H1 (cell line): ENCODE results near the gene GALNTL6. TPM values are rescaled to one million over a fixed set of nuclear protein-coding genes. Genes with fewer than 3 reads are reported as not detected.

Source experiments
- CTCF ChIA-PET: fragments of 300-600 bp; sonication (Branson Sonifier 250); formaldehyde crosslinking; loops from one replicate; lab custom pipeline; 2021; ENCODE audit not compliant: partially characterized antibody; lab: Charles Lee
- POLR2A ChIA-PET: fragments of 300-600 bp; sonication (Branson Sonifier 250); formaldehyde crosslinking; loops from one replicate; lab custom pipeline; 2021; ENCODE audit warnings: inconsistent platforms; ENCODE audit not compliant: partially characterized antibody; lab: Charles Lee
- DNase-seq, 2 experiments: peaks; one replicate each; pipeline versions ENCODE4 v3.0.0 to v3.0.0-alpha.2; 2010 to 2022; ENCODE audit warnings: low spot score in 2 of 2, low read depth in 1 of 2, mixed read lengths in 1 of 2
- FAIRE-seq: peaks from 2 replicates; lab custom pipeline; 2011; peaks lifted over from hg19 to GRCh38; lab: Jason Lieb, UNC
- H2AFZ ChIP-seq: 2 replicates; pipeline ENCODE4 v1.8.1; 2012; ENCODE audit warnings: low read length, inconsistent platforms
- H2AK5ac ChIP-seq: 2 replicates; pipeline ENCODE4 v1.6.1; 2013; ENCODE audit warnings: low read depth, low read length
- H2BK120ac ChIP-seq: replicated peaks from 2 replicates; pipeline ENCODE3; 2013; ENCODE audit warnings: low read depth, low read length, inconsistent platforms
- H2BK12ac ChIP-seq: 2 replicates; pipeline ENCODE4 v1.6.1; 2013; ENCODE audit warnings: low read depth, low read length
- H2BK15ac ChIP-seq: 2 replicates; pipeline ENCODE4 v1.6.1; 2013; ENCODE audit warnings: low read length
- H2BK20ac ChIP-seq: 2 replicates; pipeline ENCODE4 v1.6.1; 2013; ENCODE audit warnings: low read length
- H2BK5ac ChIP-seq: 2 replicates; pipeline ENCODE4 v1.6.1; 2013; ENCODE audit warnings: low read depth, low read length
- H3K14ac ChIP-seq: 2 replicates; pipeline ENCODE4 v1.6.1; 2013; ENCODE audit warnings: inconsistent platforms; ENCODE audit not compliant: insufficient read length
- H3K18ac ChIP-seq: 2 replicates; pipeline ENCODE4 v1.6.1; 2013; ENCODE audit warnings: low read length; ENCODE audit errors: extremely low read depth
- H3K23ac ChIP-seq: 2 replicates; pipeline ENCODE4 v1.6.1; 2013; ENCODE audit warnings: inconsistent platforms; ENCODE audit not compliant: insufficient read length
- H3K23me2 ChIP-seq: 2 replicates; pipeline ENCODE4 v1.6.1; 2013; ENCODE audit warnings: low read depth, low read length
- H3K27ac ChIP-seq: 2 replicates; pipeline ENCODE4 v1.6.1; 2011; ENCODE audit warnings: low read depth, low read length, inconsistent platforms
- H3K27me3 ChIP-seq, 4 experiments: replicated peaks in 1 of 4; 1 replicate in 1 of 4; 2 replicates in 3 of 4; pipeline versions ENCODE4 v1.6.1 to v1.8.1; 2011 to 2013; ENCODE audit warnings: low read length in 3 of 4, mild to moderate bottlenecking in 3 of 4, inconsistent platforms in 2 of 4, mixed read lengths in 2 of 4, moderate library complexity in 1 of 4; ENCODE audit not compliant: control insufficient read depth in 3 of 4, insufficient read depth in 3 of 4; ENCODE audit errors: extremely low read depth in 1 of 4
- H3K36me3 ChIP-seq, 4 experiments: 2 replicates each; pipeline versions ENCODE4 v1.6.1 to v1.8.1; 2011 to 2013; ENCODE audit warnings: mild to moderate bottlenecking in 4 of 4, low read length in 3 of 4, moderate library complexity in 2 of 4, control low read depth in 1 of 4, inconsistent platforms in 1 of 4; ENCODE audit not compliant: insufficient read depth in 4 of 4, control insufficient read depth in 2 of 4
- H3K4ac ChIP-seq: replicated peaks from 2 replicates; pipeline ENCODE3; 2013; ENCODE audit warnings: low read length, low read depth, mixed read lengths, inconsistent platforms; ENCODE audit not compliant: insufficient read length
- H3K4me1 ChIP-seq, 4 experiments: replicated peaks in 1 of 4; 1 replicate in 1 of 4; 2 replicates in 3 of 4; pipeline versions ENCODE4 v1.6.1 to v1.8.1; 2011 to 2013; ENCODE audit warnings: low read length in 3 of 4, inconsistent platforms in 2 of 4, mixed read lengths in 1 of 4; ENCODE audit not compliant: insufficient read depth in 4 of 4, control insufficient read depth in 3 of 4
- H3K4me2 ChIP-seq, 2 experiments: 2 replicates each; pipeline versions ENCODE4 v1.6.1 to v1.8.1; 2011 to 2013; ENCODE audit warnings: low read depth in 2 of 2, low read length in 2 of 2, control low read depth in 1 of 2, inconsistent platforms in 1 of 2, mild to moderate bottlenecking in 1 of 2; ENCODE audit not compliant: insufficient read depth in 1 of 2
- H3K4me3 ChIP-seq, 4 experiments: fragments of 200-600, 300-600 bp in 1 of 4; sonication (generic), shearing (Covaris generic), sonication (Bioruptor Twin) in 1 of 4; 2 replicates each; pipeline versions ENCODE4 v1.5.1 to v1.8.1; 2011 to 2016; ENCODE audit warnings: low read length in 4 of 4, low read depth in 3 of 4, control low read depth in 2 of 4, inconsistent platforms in 2 of 4, mild to moderate bottlenecking in 2 of 4, mixed read lengths in 1 of 4, moderate library complexity in 1 of 4; ENCODE audit not compliant: insufficient read depth in 2 of 4; ENCODE audit errors: extremely low read depth in 1 of 4
- H3K56ac ChIP-seq: replicated peaks from 2 replicates; pipeline ENCODE3; 2013; ENCODE audit warnings: low read depth, mild to moderate bottlenecking, mixed read lengths, low read length, inconsistent platforms; ENCODE audit not compliant: insufficient read length
- H3K79me1 ChIP-seq: 2 replicates; pipeline ENCODE4 v1.6.1; 2013; ENCODE audit warnings: low read depth, low read length, control low read depth
- H3K79me2 ChIP-seq, 2 experiments: 2 replicates each; pipeline versions ENCODE4 v1.6.1 to v1.8.1; 2012 to 2013; ENCODE audit warnings: low read length in 2 of 2, mild to moderate bottlenecking in 2 of 2, inconsistent platforms in 1 of 2; ENCODE audit not compliant: insufficient read depth in 2 of 2, control insufficient read depth in 1 of 2
- H3K9ac ChIP-seq, 4 experiments: replicated peaks in 1 of 4; 1 replicate in 1 of 4; 2 replicates in 3 of 4; pipeline versions ENCODE4 v1.6.1 to v1.8.1; 2011 to 2013; ENCODE audit warnings: low read depth in 3 of 4, low read length in 3 of 4, control low read depth in 2 of 4, mild to moderate bottlenecking in 2 of 4, moderate library complexity in 2 of 4, inconsistent platforms in 1 of 4; ENCODE audit errors: extremely low read depth in 1 of 4
- H3K9me3 ChIP-seq, 2 experiments: 2 replicates each; pipeline versions ENCODE4 v1.6.1 to v1.8.1; 2012 to 2013; ENCODE audit warnings: mild to moderate bottlenecking in 2 of 2, moderate library complexity in 2 of 2, control low read depth in 1 of 2, inconsistent platforms in 1 of 2, low read depth in 1 of 2, low read length in 1 of 2, mixed read lengths in 1 of 2; ENCODE audit not compliant: insufficient read depth in 2 of 2
- H4K20me1 ChIP-seq, 2 experiments: replicated peaks in 1 of 2; 2 replicates each; pipeline versions ENCODE3 to v1.8.1; 2011 to 2013; ENCODE audit warnings: inconsistent platforms in 2 of 2, low read length in 2 of 2, mild to moderate bottlenecking in 1 of 2; ENCODE audit not compliant: insufficient read depth in 2 of 2, control insufficient read depth in 1 of 2
- H4K5ac ChIP-seq: 2 replicates; pipeline ENCODE4 v1.6.1; 2013; ENCODE audit warnings: low read length, low read depth, mixed read lengths, inconsistent platforms; ENCODE audit not compliant: insufficient read length
- H4K8ac ChIP-seq: 2 replicates; pipeline ENCODE4 v1.8.0; 2013; ENCODE audit warnings: mild to moderate bottlenecking, moderate library complexity, low read length, inconsistent platforms; ENCODE audit not compliant: insufficient read depth; ENCODE audit errors: extremely low read depth
- H4K91ac ChIP-seq: replicated peaks from 2 replicates; pipeline ENCODE3; 2013; ENCODE audit warnings: low read length, mixed read lengths, inconsistent platforms; ENCODE audit not compliant: insufficient read length
- ATF3 ChIP-seq: IDR thresholded peaks from 2 replicates; pipeline ENCODE4 v1.6.1; 2011; ENCODE audit warnings: low read depth, mild to moderate bottlenecking, low read length; ENCODE audit not compliant: insufficient read depth
- CBX8 ChIP-seq: fragments of 300-800, 300-1000 bp; sonication (generic); IDR thresholded peaks from 2 replicates; pipeline ENCODE4 v1.7.1; 2016; ENCODE audit warnings: low read depth, low read length, borderline replicate concordance
- CREB1 ChIP-seq: IDR thresholded peaks from 2 replicates; pipeline ENCODE4 v1.6.1; 2012; ENCODE audit warnings: inconsistent platforms
- EGR1 ChIP-seq: IDR thresholded peaks from 2 replicates; pipeline ENCODE4 v1.6.1; 2011; ENCODE audit warnings: low read depth, low read length, borderline replicate concordance
- FOSL1 ChIP-seq: IDR thresholded peaks from 2 replicates; pipeline ENCODE4 v1.6.1; 2011; ENCODE audit warnings: mild to moderate bottlenecking, low read depth, low read length, moderate library complexity; ENCODE audit not compliant: insufficient read depth
- GTF2F1 ChIP-seq: IDR thresholded peaks from 2 replicates; pipeline ENCODE4 v1.6.1; 2012; ENCODE audit warnings: low read depth, low read length, improper control_type of control experiment, borderline replicate concordance
- KDM4A ChIP-seq: IDR thresholded peaks from one replicate; pipeline ENCODE4 v1.7.1; 2012; ENCODE audit warnings: low read depth, mild to moderate bottlenecking, moderate library complexity, low read length, inconsistent platforms; ENCODE audit not compliant: severe bottlenecking
- MAFK ChIP-seq: IDR thresholded peaks from 2 replicates; pipeline ENCODE4 v1.6.1; 2012; ENCODE audit warnings: low read depth, mild to moderate bottlenecking, improper control_type of control experiment, low read length
- RAD21 ChIP-seq, 2 experiments: IDR thresholded peaks in 1 of 2; conservative IDR thresholded peaks in 1 of 2; 2 replicates each; pipeline ENCODE4 v1.6.1; 2011; ENCODE audit warnings: low read depth in 2 of 2, low read length in 2 of 2, improper control_type of control experiment in 1 of 2, inconsistent platforms in 1 of 2, mild to moderate bottlenecking in 1 of 2, moderate library complexity in 1 of 2
- SIX5 ChIP-seq: IDR thresholded peaks from 2 replicates; pipeline ENCODE4 v1.6.1; 2011; ENCODE audit warnings: mild to moderate bottlenecking, low read depth, low read length
- SP4 ChIP-seq: IDR thresholded peaks from 2 replicates; pipeline ENCODE4 v1.6.1; 2012; ENCODE audit warnings: low read length, inconsistent platforms
- SRF ChIP-seq: IDR thresholded peaks from 2 replicates; pipeline ENCODE4 v1.6.1; 2011; ENCODE audit warnings: mild to moderate bottlenecking, low read depth, low read length, moderate library complexity
- TAF1 ChIP-seq: IDR thresholded peaks from 2 replicates; pipeline ENCODE4 v1.6.1; 2011; ENCODE audit warnings: mild to moderate bottlenecking, low read depth, low read length
- TEAD4 ChIP-seq: IDR thresholded peaks from 2 replicates; pipeline ENCODE4 v1.6.1; 2012; ENCODE audit warnings: low read depth, low read length, inconsistent platforms, mixed read lengths
- WGBS, 2 experiments: shearing (Covaris generic) in 1 of 2; methylation state at CpG; one replicate each; pipeline versions ENCODE4 v1.1.6 to v1.1.7; 2013 to 2015; ENCODE audit warnings: low lambda C conversion rate in 2 of 2, mixed read lengths in 2 of 2, inconsistent platforms in 1 of 2, low coverage in 1 of 2, missing lambda C conversion rate in 1 of 2; ENCODE audit not compliant: insufficient replicate concordance in 2 of 2, insufficient coverage in 1 of 2, insufficient read length in 1 of 2; ENCODE audit errors: extremely low coverage in 1 of 2, missing lambda C conversion rate in 1 of 2; 5-methylcytosine and 5-hydroxymethylcytosine counted together
- polyA plus RNA-seq, 7 experiments: library from polyadenylated mRNA; depleted of rRNA in 3 of 7; stranded (reverse) in 5 of 7; unstranded in 2 of 7; fragments of >200 nt in 5 of 7; fragments of 200-250 nt in 2 of 7; gene quantifications; 1 replicate in 5 of 7; 2 replicates in 1 of 7; 4 replicates in 1 of 7; pipeline versions ENCODE4 v1.2.1 to v1.2.3, GENCODE V29; 2011 to 2013; ENCODE audit warnings: missing spikeins in 2 of 7, mixed read lengths in 2 of 7
- total RNA-seq: library from RNA; stranded (reverse); fragmentation: NEBNext Ultra II Directional; extraction: Animal tissue kit (Norgen Biotek cat#: 25700); gene quantifications from 2 replicates; pipeline ENCODE4 v1.2.1, GENCODE V29; 2021

GALNTL6 gene
- total and polyA plus RNA-seq, 2 of the 8 experiments (the other 6 are each of a cell fraction or from before 2014, with no cell fraction given): 0.03 to 0.32 TPM

DNA sequence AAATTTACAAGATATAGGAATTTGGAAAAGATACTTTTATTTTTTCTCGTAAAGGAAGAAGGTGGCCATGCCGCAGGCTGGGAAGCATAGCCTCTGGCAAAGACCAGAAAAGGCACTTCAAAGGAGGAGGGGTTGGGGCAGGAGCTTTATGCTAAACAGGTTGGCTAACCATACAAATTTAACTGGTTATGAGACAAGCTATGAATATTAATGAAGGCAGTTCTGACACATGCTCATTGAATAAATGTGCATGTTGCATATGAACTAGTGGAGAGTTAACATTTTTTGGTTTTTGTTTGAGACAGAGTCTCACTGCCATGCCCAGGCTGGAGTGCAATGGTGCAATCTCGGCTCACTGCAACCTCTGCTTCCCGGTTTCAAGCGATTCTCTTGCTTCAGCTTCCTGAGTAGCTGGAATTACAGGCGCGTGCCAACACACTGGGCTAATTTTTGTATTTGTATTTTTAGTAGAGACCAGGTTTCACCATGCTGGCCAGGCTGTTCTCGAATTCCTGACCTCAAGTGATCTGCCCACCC is 36.5 kb downstream of the GALNTL6 start:
- Histone ChIP-seq H2BK20ac (no peak overlapping the region), H3K23me2 (no peaks in the 10 kb centered on the region), H2BK12ac (no peak overlapping the region), H3K18ac (no peak overlapping the region), H2BK120ac (no peak overlapping the region), H3K9ac (no peak overlapping the region), H3K27ac (no peak overlapping the region), H3K4me1 (0 out of 7 replicates have a peak, but pooled peaks cover 0 to 2% (median 0%) of the 10 kb centered on the region in 4 experiments), H4K91ac (no peak overlapping the region), H4K20me1 (no peaks in the 10 kb centered on the region), H3K9me3 (no peaks in the 10 kb centered on the region), H3K56ac (no peak overlapping the region), H3K4ac (no peak overlapping the region), H4K5ac (no peak overlapping the region), H2BK15ac (no peak overlapping the region), H3K79me1 (no peaks in the 10 kb centered on the region), H3K27me3 (no peaks in the 10 kb centered on the region), H2AK5ac (no peak overlapping the region), H4K8ac (no peak overlapping the region), H3K4me3 (no peak overlapping the region), H3K14ac (no peak overlapping the region), H2BK5ac (no peak overlapping the region), H3K4me2 (no peak overlapping the region), H3K79me2 (no peaks in the 10 kb centered on the region), H3K36me3 (no peaks in the 10 kb centered on the region), H2AFZ (no peak overlapping the region), H3K23ac (no peak overlapping the region)
- FAIRE-seq: no peak
- CTCF ChIA-PET: interaction anchor here (0.5 to 2.8 kb wide), 2 partner anchors 54 to 353 kb away, joined by 5 to 16 read pairs; no protein-coding TSS in a partner anchor
- POLR2A ChIA-PET: no interaction called here
- no peak for DNase-seq
- WGBS, 2 experiments: 92% methylated on average over 8 of the region's 8 CpGs; no CpG with 5 or more reads in 1 of the 2 experiments
- TF ChIP-seq MAFK: no peak
- TF ChIP-seq GTF2F1: no peak
- no peak for TF ChIP-seq FOSL1
- TF ChIP-seq KDM4A: no peak
- no peak for TF ChIP-seq SP4
- no peak for TF ChIP-seq CREB1
- no peak for TF ChIP-seq TEAD4
- TF ChIP-seq RAD21 (IDR thresholded peaks at IDR 0.05 in 1 of 2, conservative IDR thresholded peaks at IDR 0.05 in 1 of 2; ENCODE audit: low read depth in 2 of 2, low read length in 2 of 2): no peak
- no peak for TF ChIP-seq TAF1
- no peak for TF ChIP-seq SRF
- no peak for TF ChIP-seq SIX5
- no peak for TF ChIP-seq ATF3
- no peak for TF ChIP-seq CBX8
- no peak for TF ChIP-seq EGR1
